GM18508 (cell line): ENCODE data around the gene GUCY1A2.
A peak's percentile ranks its signal among the peaks of the same experiment; 100 is the strongest.
"Not testable (repeated sequence)": the region's sequence is repeated elsewhere in the genome, so short reads cannot be mapped to it uniquely, and the experiment has no call there.

Source experiments
- ATAC-seq: cut with Tn5 transposase; IDR thresholded peaks from one replicate; pipeline ENCODE4 v1.9.1; 2021; ENCODE audit warnings: moderate number of reproducible peaks; ENCODE audit not compliant: insufficient read depth, unreplicated experiment

Gene GUCY1A2, protein sequence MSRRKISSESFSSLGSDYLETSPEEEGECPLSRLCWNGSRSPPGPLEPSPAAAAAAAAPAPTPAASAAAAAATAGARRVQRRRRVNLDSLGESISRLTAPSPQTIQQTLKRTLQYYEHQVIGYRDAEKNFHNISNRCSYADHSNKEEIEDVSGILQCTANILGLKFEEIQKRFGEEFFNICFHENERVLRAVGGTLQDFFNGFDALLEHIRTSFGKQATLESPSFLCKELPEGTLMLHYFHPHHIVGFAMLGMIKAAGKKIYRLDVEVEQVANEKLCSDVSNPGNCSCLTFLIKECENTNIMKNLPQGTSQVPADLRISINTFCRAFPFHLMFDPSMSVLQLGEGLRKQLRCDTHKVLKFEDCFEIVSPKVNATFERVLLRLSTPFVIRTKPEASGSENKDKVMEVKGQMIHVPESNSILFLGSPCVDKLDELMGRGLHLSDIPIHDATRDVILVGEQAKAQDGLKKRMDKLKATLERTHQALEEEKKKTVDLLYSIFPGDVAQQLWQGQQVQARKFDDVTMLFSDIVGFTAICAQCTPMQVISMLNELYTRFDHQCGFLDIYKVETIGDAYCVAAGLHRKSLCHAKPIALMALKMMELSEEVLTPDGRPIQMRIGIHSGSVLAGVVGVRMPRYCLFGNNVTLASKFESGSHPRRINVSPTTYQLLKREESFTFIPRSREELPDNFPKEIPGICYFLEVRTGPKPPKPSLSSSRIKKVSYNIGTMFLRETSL

DNA sequence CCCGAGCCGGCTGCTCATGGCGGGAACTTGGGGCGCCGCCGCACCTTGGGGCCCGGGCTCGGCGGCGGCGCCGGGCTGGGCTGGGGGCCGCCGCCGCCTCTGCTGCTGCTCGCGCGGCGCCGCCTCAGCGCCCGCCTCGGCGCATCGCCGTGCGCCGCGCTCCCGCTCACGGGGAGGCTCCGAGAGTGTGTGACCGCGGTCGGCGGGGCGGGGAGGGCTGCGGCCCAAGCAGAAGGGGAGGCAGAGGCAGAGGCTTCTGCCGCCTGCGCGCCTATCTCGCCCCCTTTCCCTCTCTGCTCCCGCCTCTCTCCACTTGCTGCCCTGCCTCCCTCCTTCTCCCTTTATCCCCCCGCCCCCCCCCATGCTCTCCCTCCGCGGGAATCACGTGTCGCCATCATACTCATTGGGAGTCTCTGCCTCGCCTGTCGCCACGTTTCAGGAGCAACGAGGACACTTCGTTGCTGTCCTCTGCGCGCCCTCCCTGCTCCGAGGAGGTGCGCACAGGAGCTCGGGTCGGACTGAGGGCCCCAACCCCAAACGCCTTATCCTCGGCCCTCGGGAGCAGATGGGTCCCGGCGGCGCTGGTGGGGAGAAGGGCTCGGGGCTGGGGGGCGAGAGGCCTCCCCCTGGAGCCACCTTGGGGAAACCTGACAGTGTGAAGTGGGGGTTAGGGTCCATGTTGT, at the start of gene GUCY1A2:
Gene GUCY1A2 (minus strand): TSS at position 258 of the 683 bp plus-strand sequence. CDS start 421 bp downstream, outside the sequence.
- no peak for ATAC-seq

DNA sequence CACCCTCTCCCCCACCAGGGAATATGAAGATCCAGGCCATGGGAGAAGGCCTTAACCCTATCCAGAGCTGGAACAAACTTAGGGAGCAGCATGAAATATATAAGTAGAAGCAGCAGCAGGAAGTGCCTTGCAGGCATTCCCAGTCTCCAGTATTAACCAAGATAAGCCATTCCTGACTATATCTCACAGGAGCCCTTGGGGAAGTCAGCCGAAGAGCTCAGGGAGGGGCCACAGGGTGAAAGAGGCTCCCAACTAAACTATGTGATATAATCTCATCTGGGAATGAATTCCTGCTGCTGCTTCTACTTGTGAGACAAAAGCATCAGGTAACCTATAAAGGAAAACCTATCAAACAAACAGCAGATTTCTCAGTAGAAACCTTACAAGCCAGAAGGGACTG, 36.1 kb upstream of the GUCY1A2 start:
- ATAC-seq, result no peak

DNA sequence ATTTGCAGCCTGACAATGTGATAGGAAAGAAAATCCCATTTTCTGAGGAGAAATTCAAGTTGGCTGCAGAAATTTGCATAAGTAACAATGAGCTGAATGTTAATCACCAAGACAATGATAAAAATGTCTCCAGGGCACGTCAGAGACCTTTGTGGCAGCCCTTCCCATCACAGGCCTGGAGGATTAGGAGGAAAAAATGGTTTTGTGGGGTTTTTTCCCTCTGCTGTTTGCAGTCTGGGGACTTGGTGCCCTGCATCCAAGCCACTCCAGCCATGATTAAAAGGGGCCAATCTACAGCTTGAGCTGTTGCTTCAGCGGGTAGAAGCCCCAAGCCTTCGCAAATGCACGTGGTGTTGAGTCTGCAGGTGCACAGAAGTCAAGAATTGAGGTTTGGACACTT, 33.1 kb upstream of the GUCY1A2 start:
- ATAC-seq, result not testable (repeated sequence)

DNA sequence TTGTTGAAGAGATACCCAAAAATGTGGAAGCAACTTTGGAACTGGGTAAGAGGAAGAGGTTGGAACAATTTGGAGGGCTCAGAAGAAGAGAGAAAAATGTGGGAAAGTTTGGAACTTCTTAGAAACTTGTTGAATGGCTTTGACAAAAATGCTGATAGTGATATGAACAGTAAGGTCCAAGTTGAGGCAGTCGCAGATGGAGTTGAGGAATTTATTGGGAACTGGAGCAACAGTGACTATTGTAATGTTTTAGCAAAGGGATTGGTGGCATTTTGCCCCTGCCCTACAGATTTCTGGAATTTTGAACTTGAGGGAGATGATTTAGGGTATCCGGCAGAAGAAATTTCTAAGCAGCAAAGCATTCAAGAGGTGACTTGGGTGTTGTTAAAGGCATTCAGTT, 32.6 kb upstream of the GUCY1A2 start:
- ATAC-seq, result not testable (repeated sequence)

DNA sequence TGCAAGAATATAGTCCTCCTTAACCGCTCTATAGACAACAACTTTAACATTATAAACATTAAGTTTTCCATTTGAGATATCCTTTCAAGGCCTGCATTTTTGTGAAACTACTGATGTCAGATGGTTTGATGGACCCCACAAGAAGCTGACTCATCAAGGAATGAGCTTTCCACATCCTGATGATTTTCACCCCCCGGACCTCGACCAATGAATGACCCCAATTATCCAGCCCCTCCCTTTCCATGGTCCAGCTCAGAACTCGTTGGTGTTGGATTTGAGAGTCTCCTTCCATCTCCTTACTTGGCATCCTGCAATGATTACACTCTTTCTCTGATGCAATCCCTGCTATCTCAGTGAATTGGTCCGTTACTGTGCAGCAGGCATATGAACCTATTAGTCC, 31.8 kb upstream of the GUCY1A2 start:
- no peak for ATAC-seq

DNA sequence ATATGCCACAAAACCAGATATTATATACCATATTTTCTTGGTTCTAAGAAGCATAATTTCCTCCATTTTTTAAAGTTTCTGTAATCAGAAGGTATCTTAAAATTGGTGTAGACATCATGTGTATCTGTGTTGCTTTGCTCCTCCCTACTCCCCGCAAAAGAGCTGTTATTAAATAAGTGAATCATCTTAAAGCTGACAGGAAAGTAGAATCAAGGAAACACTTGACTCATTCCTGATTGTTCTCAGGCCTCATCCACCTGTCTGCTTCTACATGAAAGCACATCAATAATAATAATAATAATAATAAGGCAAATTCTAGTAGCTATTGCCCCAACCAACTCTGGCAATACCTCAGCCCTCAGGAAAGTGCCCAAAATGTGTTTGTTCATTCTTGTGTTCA, 26.2 kb upstream of the GUCY1A2 start:
- no peak for ATAC-seq

DNA sequence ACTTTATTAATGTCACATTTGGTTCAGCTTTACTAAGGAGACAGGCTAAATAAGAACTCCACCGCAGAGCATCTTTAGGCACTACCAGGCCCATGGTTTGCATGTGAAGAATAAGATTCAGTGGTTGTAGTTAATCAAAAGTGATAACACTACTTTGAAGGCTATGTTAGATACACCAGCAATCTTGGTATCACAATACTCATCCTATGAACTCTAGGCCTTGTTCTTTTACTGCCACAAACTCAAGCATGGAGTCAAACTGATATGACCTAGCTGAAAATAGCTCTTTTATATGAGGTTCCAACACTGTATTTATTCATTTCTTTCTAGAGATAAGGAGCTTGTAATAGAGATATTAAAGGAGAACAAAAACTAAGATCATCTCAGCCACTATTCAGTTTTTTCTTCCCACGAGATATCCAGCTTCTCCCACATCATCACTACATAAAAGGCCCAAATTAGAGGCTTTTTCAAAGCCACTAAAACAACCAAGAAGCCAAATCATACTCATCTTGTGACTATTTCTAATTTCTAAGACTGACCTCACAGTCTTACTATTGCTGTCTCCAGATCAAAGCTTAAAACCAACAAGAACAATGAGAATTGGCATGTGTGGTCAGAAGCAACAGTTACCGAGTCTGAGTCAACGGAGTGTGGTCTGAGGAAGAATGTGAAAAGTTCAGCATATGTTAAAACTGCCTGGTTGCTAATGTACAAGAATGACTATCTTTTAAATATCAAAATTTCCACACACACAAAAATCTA, 25.1 kb upstream of the GUCY1A2 start:
- peak; percentile 69 for ATAC-seq

DNA sequence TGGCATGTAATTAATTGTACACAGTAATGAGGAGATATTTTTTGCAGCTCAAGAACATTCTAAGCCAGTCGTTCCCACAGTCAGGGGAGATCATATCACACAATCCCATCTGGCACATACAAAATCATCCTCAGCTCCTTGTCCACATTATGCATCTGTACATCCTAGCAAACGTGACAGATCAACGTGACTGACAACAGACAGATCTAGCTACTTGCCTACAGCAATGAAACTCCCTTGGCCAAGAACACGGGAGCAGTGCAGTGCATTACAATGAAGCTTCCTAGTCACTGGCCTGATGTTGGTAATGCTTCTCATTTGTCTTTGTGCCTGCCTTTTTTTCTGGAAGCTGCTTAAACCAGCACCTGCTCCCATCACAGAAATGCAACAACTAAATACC, 24.5 kb upstream of the GUCY1A2 start:
- ATAC-seq, result no peak

DNA sequence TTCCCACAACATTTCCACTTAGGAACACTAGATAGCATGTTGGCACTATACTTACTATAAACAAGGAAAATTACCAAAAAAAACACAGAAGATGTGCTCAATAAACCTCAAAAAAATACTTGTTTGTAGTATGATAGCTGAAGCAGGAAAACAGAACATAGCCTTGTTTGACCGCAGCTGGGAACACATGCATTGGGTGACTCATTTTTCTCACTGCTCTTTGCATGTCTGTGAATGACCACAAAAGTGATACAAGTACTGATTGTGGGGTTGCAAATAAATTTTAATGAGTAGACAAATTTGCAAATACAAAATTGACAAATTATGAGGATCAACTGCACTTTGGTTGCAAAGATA, 22.8 kb upstream of the GUCY1A2 start:
- ATAC-seq, result no peak

DNA sequence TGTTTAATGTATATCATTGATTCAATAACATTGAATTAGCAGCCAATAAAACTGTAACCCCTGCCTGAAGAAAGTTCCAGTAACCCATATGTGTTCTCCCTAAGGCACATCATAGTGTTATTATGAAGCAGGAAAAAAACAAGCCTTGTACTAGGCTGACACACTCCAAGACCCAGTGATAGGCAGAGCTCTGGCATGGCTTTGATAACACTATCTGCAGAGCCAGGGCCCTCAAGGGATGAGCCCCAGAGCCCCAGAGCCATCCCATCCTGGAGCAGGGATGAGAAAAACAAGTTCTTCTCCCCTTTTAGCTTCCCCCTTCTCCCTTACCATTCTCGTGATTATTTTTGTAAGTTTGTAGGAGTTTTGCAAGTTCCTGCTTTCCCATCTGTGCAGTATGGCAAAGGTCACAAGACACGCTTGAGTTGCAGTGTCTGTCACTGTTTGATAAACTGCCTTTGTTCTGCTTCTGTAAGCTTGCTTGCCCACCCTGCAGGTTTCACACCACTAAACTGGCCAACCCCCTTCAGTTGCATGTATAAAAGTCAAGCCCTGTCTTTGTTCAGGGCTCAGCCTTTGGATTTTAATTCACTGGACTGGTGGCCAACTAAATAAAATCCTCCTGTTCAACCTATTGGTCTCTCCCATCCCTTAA, 22.3 kb upstream of the GUCY1A2 start:
- ATAC-seq, result no peak

DNA sequence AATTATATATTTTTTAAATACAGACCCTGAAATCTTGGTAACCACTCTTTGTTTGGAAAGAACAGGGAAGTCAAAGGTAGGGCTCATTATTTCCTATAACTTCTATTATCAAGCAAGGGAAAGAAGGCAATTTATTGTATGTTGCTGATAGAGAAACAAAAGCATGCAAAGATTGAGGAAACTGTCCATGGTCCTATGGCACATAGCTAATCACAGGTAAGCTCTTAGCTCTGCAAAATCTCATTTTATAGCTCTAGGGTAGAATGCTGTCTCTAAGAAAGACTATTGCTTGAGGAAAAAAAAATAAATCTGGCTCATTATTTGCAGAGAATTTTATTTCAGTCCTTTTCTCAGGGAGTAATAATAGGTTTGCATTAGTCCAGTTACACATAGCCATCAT, 7.4 kb upstream of the GUCY1A2 start:
- ATAC-seq, result no peak

DNA sequence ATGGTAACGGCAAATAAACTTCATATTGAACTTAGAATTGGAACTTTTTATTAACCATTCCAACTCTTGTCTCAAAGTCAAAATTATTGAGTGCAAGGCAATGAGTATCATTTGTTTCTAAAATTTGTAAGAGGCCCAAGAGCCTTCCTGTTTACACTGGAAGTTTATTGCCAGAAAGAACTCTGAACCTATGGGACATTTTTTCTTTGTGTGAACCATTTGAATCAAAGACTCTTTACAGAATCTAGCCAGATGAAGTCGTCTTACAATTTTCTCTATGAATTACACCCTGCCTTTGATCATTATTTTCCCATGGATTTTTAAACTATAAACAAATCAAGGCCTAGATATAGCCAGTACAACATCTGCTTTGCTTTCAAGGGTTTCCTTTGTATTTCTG, 2.3 kb upstream of the GUCY1A2 start:
- no peak for ATAC-seq

DNA sequence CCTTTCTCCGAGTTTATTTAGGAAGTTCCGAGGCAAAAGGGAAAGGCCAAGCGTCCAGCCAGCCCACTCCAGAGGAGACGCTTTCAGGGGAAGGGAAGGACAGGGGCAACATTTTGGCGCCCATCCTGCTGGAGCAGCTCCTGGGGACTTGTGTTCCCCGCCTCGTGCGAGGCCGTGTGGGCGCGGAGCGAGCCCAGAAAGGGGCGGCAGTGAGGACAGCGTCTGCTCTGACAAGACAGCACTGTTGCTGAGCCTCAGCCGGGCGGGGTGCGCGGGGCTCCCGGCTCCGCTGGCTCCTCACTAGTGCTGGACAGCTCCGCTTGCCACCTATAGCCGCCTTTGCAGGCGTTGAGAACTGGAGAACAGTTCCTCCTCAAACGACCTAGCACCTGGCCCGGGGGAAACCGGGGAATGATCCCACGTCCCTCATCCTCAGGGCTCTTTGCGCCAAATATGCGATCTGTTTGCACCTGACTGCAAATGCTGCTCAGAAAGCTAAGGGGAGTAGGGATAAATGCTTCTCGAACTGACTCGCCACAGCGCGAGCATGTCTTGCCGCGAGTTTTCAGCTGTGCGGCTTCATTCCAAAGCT, 722 bp upstream of the GUCY1A2 start:
- ATAC-seq, result no peak

DNA sequence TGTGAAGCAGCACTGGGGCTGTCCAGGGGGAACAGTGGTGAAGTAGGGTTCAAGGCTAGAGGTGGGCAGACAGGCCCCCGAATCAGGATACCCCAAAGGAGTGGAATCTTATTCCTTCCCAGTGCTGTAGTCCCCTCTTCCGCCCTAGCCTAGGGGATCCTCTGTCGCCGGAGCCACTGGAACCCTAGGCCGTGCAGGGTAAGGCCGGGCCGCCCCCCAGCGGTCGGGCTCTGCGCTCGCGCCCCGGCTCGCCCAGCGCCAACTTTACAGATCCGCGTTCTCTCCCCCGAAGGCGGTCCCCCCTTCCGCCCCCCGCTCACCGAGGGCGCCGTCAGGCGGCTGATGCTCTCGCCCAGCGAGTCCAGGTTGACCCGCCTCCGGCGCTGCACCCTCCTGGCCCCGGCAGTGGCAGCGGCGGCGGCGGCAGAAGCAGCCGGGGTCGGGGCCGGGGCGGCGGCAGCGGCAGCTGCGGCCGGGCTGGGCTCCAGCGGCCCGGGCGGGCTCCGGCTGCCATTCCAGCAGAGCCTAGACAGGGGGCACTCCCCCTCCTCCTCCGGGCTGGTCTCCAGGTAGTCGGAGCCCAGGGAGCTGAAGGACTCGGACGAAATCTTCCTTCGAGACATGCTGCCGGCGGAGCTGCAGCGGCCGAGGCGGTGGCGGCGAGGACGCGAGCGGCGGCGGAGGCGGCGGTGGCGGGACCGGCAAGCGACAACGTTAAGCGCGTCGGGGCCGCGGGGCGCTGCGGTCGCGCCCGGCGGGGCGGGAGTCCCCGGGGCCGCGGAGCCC, 650 bp downstream of the GUCY1A2 start:
- ATAC-seq, result no peak

DNA sequence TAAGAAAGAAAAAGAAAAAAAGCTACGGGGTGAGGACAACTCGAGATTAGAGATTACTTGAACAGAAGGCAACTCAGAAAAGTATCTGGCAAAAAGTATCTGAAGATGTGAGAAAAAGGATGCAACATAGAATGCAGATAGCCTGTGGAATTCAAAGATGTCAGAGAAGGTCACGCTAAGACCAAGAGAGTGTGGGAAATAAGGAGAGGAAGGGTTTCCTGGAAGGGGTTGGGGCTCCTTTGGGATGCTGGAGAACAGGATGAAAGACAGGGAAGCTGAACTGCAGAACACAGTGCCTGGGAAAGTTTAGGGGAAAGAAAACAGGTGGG, 1.2 kb downstream of the GUCY1A2 start:
- no peak for ATAC-seq

DNA sequence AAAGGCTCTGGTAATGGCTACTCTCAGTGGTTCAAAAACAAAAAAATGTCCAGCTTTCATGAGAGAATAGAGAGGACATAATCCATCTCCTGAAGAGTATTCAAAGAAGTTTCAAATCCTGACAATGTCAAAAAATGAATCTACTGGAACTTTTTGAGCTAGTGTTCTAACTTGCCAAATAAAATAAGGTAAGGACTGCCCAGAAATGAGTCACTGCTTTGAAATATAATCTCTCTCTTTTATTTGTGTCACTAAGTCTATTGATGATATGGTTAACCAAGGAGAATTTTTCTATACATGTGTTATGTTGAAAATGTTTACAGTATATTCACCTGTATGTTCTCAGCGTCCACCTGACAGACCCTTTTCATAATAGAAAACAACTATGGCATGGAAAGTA, 3.4 kb downstream of the GUCY1A2 start:
- ATAC-seq, result no peak

DNA sequence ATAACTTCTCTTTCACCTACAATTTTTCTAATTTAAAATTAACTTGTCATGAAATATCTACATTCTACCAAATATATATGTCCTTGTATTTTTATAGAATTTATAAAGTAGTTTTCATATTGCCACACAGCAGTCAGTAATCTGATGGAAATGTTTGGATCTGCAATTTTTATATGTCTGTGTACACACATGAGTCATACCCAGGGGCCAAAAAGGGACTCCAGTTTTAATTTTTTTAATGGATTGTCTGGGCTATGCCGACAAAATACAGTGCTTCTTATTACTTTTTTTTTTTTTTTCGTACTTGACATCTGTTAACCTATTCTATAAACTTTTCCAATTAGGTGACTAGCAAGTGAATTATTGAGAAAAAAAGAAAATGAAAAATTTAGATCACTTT, 6.3 kb downstream of the GUCY1A2 start:
- no peak for ATAC-seq

DNA sequence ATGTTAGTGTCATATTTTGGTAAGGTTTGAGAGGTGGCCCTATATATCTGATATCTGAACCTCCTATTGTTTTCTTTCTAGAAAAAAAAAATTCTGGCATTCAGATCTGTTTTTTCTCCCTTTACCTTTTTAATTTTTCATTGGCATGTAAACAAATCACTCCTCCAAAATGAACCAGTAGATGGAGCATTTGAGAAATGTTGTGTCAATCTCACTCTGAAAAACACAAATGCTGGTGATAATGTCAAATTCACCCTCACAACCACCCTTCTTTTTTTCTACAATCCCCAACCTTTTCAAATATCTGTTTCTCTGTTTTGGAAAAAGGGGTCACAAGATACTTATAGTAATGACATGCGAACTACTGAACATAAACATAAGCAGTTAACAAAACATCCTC, 9.1 kb downstream of the GUCY1A2 start:
- no peak for ATAC-seq
